NCI-H524 (cell line): Measurements from ENCODE around the gene COPS9.

Source experiments
- DNase-seq, 2 experiments: peaks; one replicate each; lab custom pipeline; 2025; lab: John Stamatoyannopoulos, UW

COPS9 gene

GRCh38 chr2:240136013-240136670, at the start of gene COPS9:
Gene COPS9, minus strand, starts transcription at chr2:240136305. Its CDS starts 21 bp downstream, at chr2:240136284.
- DNase-seq = peak; percentile 39 to 76

- DNase-seq = no peak
These were observed 48.6 kb upstream of the COPS9 start for GRCh38 chr2:240184656-240185055.

- DNase-seq = no peak
These were observed 47.9 kb upstream of the COPS9 start for GRCh38 chr2:240183875-240184590.

- peak; percentile 80 to 93 for DNase-seq
These were observed 47.1 kb upstream of the COPS9 start for GRCh38 chr2:240183006-240183874.

- no peak for DNase-seq
These were observed 46.4 kb upstream of the COPS9 start for GRCh38 chr2:240182476-240182875.

GRCh38 chr2:240182001-240182400, 45.9 kb upstream of the COPS9 start:
- DNase-seq = peak; percentile 41 to 63

GRCh38 chr2:240179941-240180666, 44.0 kb upstream of the COPS9 start:
- peak in 1 of 2 experiments; percentile 50 for DNase-seq

GRCh38 chr2:240179186-240179815, 43.2 kb upstream of the COPS9 start:
- peak in 1 of 2 experiments; percentile 7 for DNase-seq

GRCh38 chr2:240178564-240178963, 42.5 kb upstream of the COPS9 start:
- peak; percentile 78 to 93 for DNase-seq

- DNase-seq = no peak
These were observed 38.4 kb upstream of the COPS9 start for GRCh38 chr2:240174496-240174895.

- no peak for DNase-seq
These were observed 36.2 kb upstream of the COPS9 start for GRCh38 chr2:240172071-240172895.

- DNase-seq = no peak
These were observed 34.8 kb upstream of the COPS9 start for GRCh38 chr2:240170883-240171282.

GRCh38 chr2:240170354-240170735, 34.2 kb upstream of the COPS9 start:
- DNase-seq = no peak

- no peak for DNase-seq
These were observed 33.6 kb upstream of the COPS9 start for GRCh38 chr2:240169486-240170353.

- no peak for DNase-seq
These were observed 32.6 kb upstream of the COPS9 start for GRCh38 chr2:240168546-240169361.

- no peak for DNase-seq
These were observed 31.9 kb upstream of the COPS9 start for GRCh38 chr2:240168041-240168440.

- no peak for DNase-seq
These were observed 31.4 kb upstream of the COPS9 start for GRCh38 chr2:240167588-240167880.

GRCh38 chr2:240166761-240167587, 30.9 kb upstream of the COPS9 start:
- no peak for DNase-seq
